Fibroblast of lung (primary cell): ENCODE results near the gene ARL2BP. TPM values are rescaled to one million over a fixed set of nuclear protein-coding genes. Genes with fewer than 3 reads are reported as not detected.

Experiments
- DNase-seq, 2 donors: peaks; one replicate each; pipeline versions ENCODE4 v3.0.0 to v3.0.0-alpha.2; 2010; ENCODE audit warnings: low read depth in 2 of 2
- H2AFZ ChIP-seq: 2 replicates; pipeline ENCODE4 v1.5.1; 2012; ENCODE audit warnings: low read length, control low read depth, inconsistent platforms
- H3K27ac ChIP-seq: 2 replicates; pipeline ENCODE4 v1.5.1; 2011; ENCODE audit warnings: low read length, control low read depth; ENCODE audit not compliant: insufficient read depth
- H3K27me3 ChIP-seq: 2 replicates; pipeline ENCODE4 v1.5.1; 2011; ENCODE audit warnings: mild to moderate bottlenecking, low read length; ENCODE audit not compliant: control insufficient read depth, insufficient read depth
- H3K36me3 ChIP-seq: 2 replicates; pipeline ENCODE4 v1.5.1; 2011; ENCODE audit warnings: low read length; ENCODE audit not compliant: control insufficient read depth, insufficient read depth
- H3K4me1 ChIP-seq: 2 replicates; pipeline ENCODE4 v1.5.1; 2011; ENCODE audit warnings: low read length; ENCODE audit not compliant: control insufficient read depth, insufficient read depth; ENCODE audit errors: extremely low read depth
- H3K4me2 ChIP-seq: 2 replicates; pipeline ENCODE4 v1.5.1; 2011; ENCODE audit warnings: low read length, control low read depth; ENCODE audit not compliant: insufficient read depth; ENCODE audit errors: extremely low read depth
- H3K4me3 ChIP-seq, 4 experiments: fragments of 200-600 bp in 1 of 4; sonication (generic) in 1 of 4; replicated peaks in 1 of 4; 2 replicates each; pipeline ENCODE4 v1.5.1; 2011 to 2016; ENCODE audit warnings: low read length in 4 of 4, low read depth in 3 of 4, mild to moderate bottlenecking in 3 of 4, control low read depth in 2 of 4, inconsistent platforms in 1 of 4, mixed read lengths in 1 of 4; ENCODE audit not compliant: insufficient read depth in 1 of 4; ENCODE audit errors: control extremely low read depth in 1 of 4
- H3K79me2 ChIP-seq: 2 replicates; pipeline ENCODE4 v1.5.1; 2012; ENCODE audit warnings: mild to moderate bottlenecking, low read length, inconsistent platforms; ENCODE audit not compliant: control insufficient read depth, insufficient read depth
- H3K9ac ChIP-seq: 2 replicates; pipeline ENCODE4 v1.5.1; 2011; ENCODE audit warnings: mild to moderate bottlenecking, low read length, control low read depth; ENCODE audit not compliant: insufficient read depth
- H3K9me3 ChIP-seq: 2 replicates; pipeline ENCODE4 v1.5.1; 2012; ENCODE audit warnings: low read depth, low read length; ENCODE audit not compliant: control insufficient read depth, insufficient read depth
- H4K20me1 ChIP-seq: 2 replicates; pipeline ENCODE4 v1.5.1; 2011; ENCODE audit warnings: low read length; ENCODE audit not compliant: control insufficient read depth, insufficient read depth; ENCODE audit errors: extremely low read depth
- CTCF ChIP-seq, 2 donors: IDR thresholded peaks in 1 of 2; conservative IDR thresholded peaks in 1 of 2; 1 replicate in 1 of 2; 2 replicates in 1 of 2; pipeline ENCODE4 v1.5.1; 2011 to 2012; ENCODE audit warnings: low read length in 2 of 2, control low read depth in 1 of 2, inconsistent platforms in 1 of 2, low read depth in 1 of 2, mild to moderate bottlenecking in 1 of 2
- EZH2 ChIP-seq: IDR thresholded peaks from 2 replicates; pipeline ENCODE4 v1.5.1; 2012; ENCODE audit warnings: low read length, control low read depth, mild to moderate bottlenecking; ENCODE audit errors: missing control alignments
- polyA plus RNA-seq, 2 donors: library from polyadenylated mRNA; depleted of rRNA in 1 of 2; stranded (reverse) in 1 of 2; unstranded in 1 of 2; fragments of >200 nt; gene quantifications; 2 replicates each; pipeline ENCODE4 v1.2.1, GENCODE V29; 2011 to 2012; ENCODE audit warnings: missing spikeins in 1 of 2
- total RNA-seq: library from RNA; depleted of rRNA; stranded (reverse); fragments of >200 nt; gene quantifications from 2 replicates; pipeline ENCODE4 v1.2.1, GENCODE V29; 2014

ARL2BP gene
- total and polyA plus RNA-seq, 2 donors (not counting 1 experiment from before 2014, with no cell fraction given) = 65.7 to 173 TPM

- H3K9ac ChIP-seq = no peak overlapping the region
- no peak overlapping the region for H3K27ac ChIP-seq
- H3K4me1 ChIP-seq = no peaks in the 10 kb centered on the region
- no peaks in the 10 kb centered on the region for H4K20me1 ChIP-seq
- H3K4me2 ChIP-seq = no peak overlapping the region
- no peak for DNase-seq
- H2AFZ ChIP-seq = no peak overlapping the region
- no peaks in the 10 kb centered on the region for H3K9me3 ChIP-seq
- TF ChIP-seq EZH2 = no peak
- no peak for TF ChIP-seq CTCF (conservative IDR thresholded peaks at IDR 0.05 in 1 of 2, IDR thresholded peaks at IDR 0.05 in 1 of 2; ENCODE audit: low read depth in 1 of 2, low read length in 2 of 2)
- no peak overlapping the region for H3K4me3 ChIP-seq
- H3K79me2 ChIP-seq = no peaks in the 10 kb centered on the region
- H3K36me3 ChIP-seq = no peaks in the 10 kb centered on the region
- H3K27me3 ChIP-seq = peaks cover 23% of the 10 kb centered on the region
These were observed 36.7 kb downstream of the ARL2BP start for GRCh38 chr16:57281791-57282190.

GRCh38 chr16:57282510-57283213, 37.6 kb downstream of the ARL2BP start:
- H3K27ac ChIP-seq = no peak overlapping the region
- H3K9ac ChIP-seq = no peak overlapping the region
- H3K4me1 ChIP-seq = no peaks in the 10 kb centered on the region
- TF ChIP-seq EZH2 (peak; percentile 41), CTCF (conservative IDR thresholded peaks at IDR 0.05 in 1 of 2, IDR thresholded peaks at IDR 0.05 in 1 of 2; ENCODE audit: low read depth in 1 of 2, low read length in 2 of 2) (no peak)
- H3K36me3 ChIP-seq = no peaks in the 10 kb centered on the region
- H4K20me1 ChIP-seq = no peaks in the 10 kb centered on the region
- no peaks in the 10 kb centered on the region for H3K9me3 ChIP-seq
- DNase-seq = no peak
- no peak overlapping the region for H3K4me2 ChIP-seq
- H3K79me2 ChIP-seq = no peaks in the 10 kb centered on the region
- no peak overlapping the region for H3K4me3 ChIP-seq
- H2AFZ ChIP-seq = no peak overlapping the region
- H3K27me3 ChIP-seq = peaks cover 23% of the 10 kb centered on the region

GRCh38 chr16:57283214-57283958, 38.3 kb downstream of the ARL2BP start:
- Histone ChIP-seq H3K4me2 (no peak overlapping the region), H2AFZ (no peak overlapping the region), H3K36me3 (no peaks in the 10 kb centered on the region), H3K4me3 (no peak overlapping the region), H4K20me1 (no peaks in the 10 kb centered on the region), H3K27ac (no peak overlapping the region), H3K9me3 (no peaks in the 10 kb centered on the region), H3K79me2 (no peaks in the 10 kb centered on the region), H3K27me3 (peaks cover 23% of the 10 kb centered on the region), H3K4me1 (no peaks in the 10 kb centered on the region), H3K9ac (no peak overlapping the region)
- TF ChIP-seq CTCF (conservative IDR thresholded peaks at IDR 0.05 in 1 of 2, IDR thresholded peaks at IDR 0.05 in 1 of 2; ENCODE audit: low read depth in 1 of 2, low read length in 2 of 2) (no peak), EZH2 (no peak)
- DNase-seq = no peak
